GM19467 (cell line): Measurements from ENCODE around the gene COPRS.
"Not testable (repeated sequence)": the region's sequence is repeated elsewhere in the genome, so short reads cannot be mapped to it uniquely, and the experiment has no call there.

Source experiments
- ATAC-seq: cut with Tn5 transposase; IDR thresholded peaks from one replicate; pipeline ENCODE4 v1.9.1; 2021; ENCODE audit warnings: mild to moderate bottlenecking, moderate library complexity; ENCODE audit not compliant: unreplicated experiment

The COPRS gene

GRCh38 chr17:31809876-31810275 lies 49.2 kb downstream of the COPRS start:
- ATAC-seq = not testable (repeated sequence)

GRCh38 chr17:31808521-31809050 lies 50.5 kb downstream of the COPRS start:
- no peak for ATAC-seq

GRCh38 chr17:31807846-31808245 lies 51.2 kb downstream of the COPRS start:
- ATAC-seq = no peak

GRCh38 chr17:31806921-31807320 lies 52.1 kb downstream of the COPRS start:
- ATAC-seq = no peak

GRCh38 chr17:31803494-31804213 lies 55.4 kb downstream of the COPRS start:
- ATAC-seq = no peak

GRCh38 chr17:31802502-31802901 lies 56.5 kb downstream of the COPRS start:
- ATAC-seq = no peak
